ENCODE measurements around the gene LRRC18. TPM values are rescaled to one million over a fixed set of nuclear protein-coding genes. Genes with fewer than 3 reads are reported as not detected.

Gene LRRC18
- total and polyA plus RNA-seq, 2 donors from 2014 or later, result not detected

DNA sequence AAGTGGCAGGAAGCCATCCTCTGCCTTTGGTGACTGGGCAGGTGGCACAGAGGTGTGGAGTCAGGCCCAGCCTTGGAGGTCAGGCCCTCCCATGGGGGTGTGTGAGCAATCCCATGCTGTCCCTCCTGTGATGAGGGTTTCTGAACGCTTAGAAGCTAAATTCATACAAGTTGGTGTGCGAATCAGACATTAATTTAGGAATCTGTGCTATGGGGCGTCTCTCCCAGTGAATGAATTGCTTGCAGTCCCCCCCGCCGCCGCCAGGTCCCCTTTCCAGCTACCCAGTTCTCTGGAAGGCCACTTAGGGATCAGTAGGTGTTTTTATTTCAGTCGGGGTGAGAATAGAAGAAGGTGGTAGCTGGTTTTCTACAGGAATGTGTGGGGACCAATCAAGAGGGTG is 37.5 kb downstream of the LRRC18 start:
- no peaks in the 10 kb centered on the region for H3K36me3 ChIP-seq (ENCODE audit: control insufficient read depth in 2 of 3, insufficient read depth in 3 of 3, low read length in 3 of 3)
- intact Hi-C loops (cut with DNase I), result no loop called here
- H3K4me3 ChIP-seq (ENCODE audit: low read length in 3 of 3), result no peak overlapping the region
- H3K9ac ChIP-seq (ENCODE audit: low read length in 3 of 3), result no peak overlapping the region
- H3K9me3 ChIP-seq (ENCODE audit: control insufficient read depth in 2 of 3, insufficient read depth in 1 of 3, low read length in 3 of 3), result no peaks in the 10 kb centered on the region
- TF ChIP-seq, protein P1, sequence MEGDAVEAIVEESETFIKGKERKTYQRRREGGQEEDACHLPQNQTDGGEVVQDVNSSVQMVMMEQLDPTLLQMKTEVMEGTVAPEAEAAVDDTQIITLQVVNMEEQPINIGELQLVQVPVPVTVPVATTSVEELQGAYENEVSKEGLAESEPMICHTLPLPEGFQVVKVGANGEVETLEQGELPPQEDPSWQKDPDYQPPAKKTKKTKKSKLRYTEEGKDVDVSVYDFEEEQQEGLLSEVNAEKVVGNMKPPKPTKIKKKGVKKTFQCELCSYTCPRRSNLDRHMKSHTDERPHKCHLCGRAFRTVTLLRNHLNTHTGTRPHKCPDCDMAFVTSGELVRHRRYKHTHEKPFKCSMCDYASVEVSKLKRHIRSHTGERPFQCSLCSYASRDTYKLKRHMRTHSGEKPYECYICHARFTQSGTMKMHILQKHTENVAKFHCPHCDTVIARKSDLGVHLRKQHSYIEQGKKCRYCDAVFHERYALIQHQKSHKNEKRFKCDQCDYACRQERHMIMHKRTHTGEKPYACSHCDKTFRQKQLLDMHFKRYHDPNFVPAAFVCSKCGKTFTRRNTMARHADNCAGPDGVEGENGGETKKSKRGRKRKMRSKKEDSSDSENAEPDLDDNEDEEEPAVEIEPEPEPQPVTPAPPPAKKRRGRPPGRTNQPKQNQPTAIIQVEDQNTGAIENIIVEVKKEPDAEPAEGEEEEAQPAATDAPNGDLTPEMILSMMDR (IDR thresholded peaks at IDR 0.05; ENCODE audit: borderline replicate concordance, extremely low read depth, insufficient read depth), result no peak
- no peaks in the 10 kb centered on the region for H3K4me1 ChIP-seq (ENCODE audit: control insufficient read depth in 2 of 3, insufficient read depth in 2 of 3, low read depth in 1 of 3, low read length in 3 of 3)
- no peaks in the 10 kb centered on the region for H3K27me3 ChIP-seq (ENCODE audit: control insufficient read depth, insufficient read depth, low read length)
- H3K27ac ChIP-seq (ENCODE audit: low read depth in 2 of 2, low read length in 2 of 2), result no peak overlapping the region
- FAIRE-seq (no peak), DNase-seq (no peak)

DNA sequence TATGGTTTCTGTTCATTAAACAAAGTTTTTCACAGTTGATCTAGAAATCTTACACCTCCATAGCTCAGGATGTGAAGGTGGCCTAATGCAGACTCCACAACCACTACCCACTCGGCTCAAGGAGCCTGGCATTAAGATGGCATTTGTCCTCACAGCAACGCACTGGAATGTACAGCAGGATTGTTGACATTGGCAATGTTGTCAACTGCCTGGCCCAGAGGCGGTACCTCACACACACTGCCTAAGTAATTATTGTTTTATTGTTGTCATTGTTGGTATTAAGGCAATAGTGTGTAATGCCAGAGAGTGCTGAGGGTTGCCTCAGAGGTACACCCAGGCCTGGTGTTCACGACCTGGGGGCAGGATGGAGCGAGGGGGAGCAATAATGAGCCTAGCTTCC is 38.3 kb downstream of the LRRC18 start:
- no peaks in the 10 kb centered on the region for H3K9me3 ChIP-seq (ENCODE audit: control insufficient read depth in 2 of 3, insufficient read depth in 1 of 3, low read length in 3 of 3)
- H3K4me3 ChIP-seq (ENCODE audit: low read length in 3 of 3), result no peak overlapping the region
- TF ChIP-seq, protein P1 (IDR thresholded peaks at IDR 0.05; ENCODE audit: borderline replicate concordance, extremely low read depth, insufficient read depth), result no peak
- H3K27me3 ChIP-seq (ENCODE audit: control insufficient read depth, insufficient read depth, low read length), result no peaks in the 10 kb centered on the region
- FAIRE-seq (no peak), DNase-seq (peak in 2 of 5 donors; percentile 20 to 39)
- intact Hi-C loops (cut with DNase I), result no loop called here
- H3K4me1 ChIP-seq (ENCODE audit: control insufficient read depth in 2 of 3, insufficient read depth in 2 of 3, low read depth in 1 of 3, low read length in 3 of 3), result peaks cover 0 to 5% (median 4%) of the 10 kb centered on the region in 3 donors
- no peak overlapping the region for H3K27ac ChIP-seq (ENCODE audit: low read depth in 2 of 2, low read length in 2 of 2)
- no peak overlapping the region for H3K9ac ChIP-seq (ENCODE audit: low read length in 3 of 3)
- H3K36me3 ChIP-seq (ENCODE audit: control insufficient read depth in 2 of 3, insufficient read depth in 3 of 3, low read length in 3 of 3), result no peaks in the 10 kb centered on the region

DNA sequence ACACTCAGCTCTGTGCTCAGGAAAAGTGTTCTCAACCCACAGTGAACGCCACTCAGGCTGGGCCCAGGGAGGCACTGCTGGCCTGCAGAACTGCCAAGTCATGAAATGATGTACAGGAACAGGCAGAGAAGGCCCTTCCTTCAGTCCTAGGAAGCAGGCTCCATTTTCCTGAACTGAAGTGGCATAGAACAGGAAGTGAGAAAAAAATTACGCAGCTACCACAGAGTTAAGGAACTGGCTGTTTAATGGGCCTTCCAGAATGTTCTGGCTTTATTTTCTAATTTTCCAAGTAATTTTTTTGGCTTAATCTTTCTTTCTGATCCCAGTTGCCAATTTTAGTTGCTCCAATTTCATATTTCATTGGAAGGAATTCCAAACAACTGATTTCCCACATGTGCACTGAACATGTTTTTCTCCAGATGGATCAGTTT is 39.3 kb downstream of the LRRC18 start:
- no peaks in the 10 kb centered on the region for H3K36me3 ChIP-seq (ENCODE audit: control insufficient read depth in 2 of 3, insufficient read depth in 3 of 3, low read length in 3 of 3)
- intact Hi-C loops (cut with DNase I), result no loop called here
- no peaks in the 10 kb centered on the region for H3K27me3 ChIP-seq (ENCODE audit: control insufficient read depth, insufficient read depth, low read length)
- DNase-seq, result no peak
- H3K4me3 ChIP-seq (ENCODE audit: low read length in 3 of 3), result no peak overlapping the region
- FAIRE-seq, result no peak
- no peak overlapping the region for H3K9ac ChIP-seq (ENCODE audit: low read length in 3 of 3)
- TF ChIP-seq, protein P1 (IDR thresholded peaks at IDR 0.05; ENCODE audit: borderline replicate concordance, extremely low read depth, insufficient read depth), result no peak
- H3K9me3 ChIP-seq (ENCODE audit: control insufficient read depth in 2 of 3, insufficient read depth in 1 of 3, low read length in 3 of 3), result no peaks in the 10 kb centered on the region
- no peak overlapping the region for H3K27ac ChIP-seq (ENCODE audit: low read depth in 2 of 2, low read length in 2 of 2)
- H3K4me1 ChIP-seq (ENCODE audit: control insufficient read depth in 2 of 3, insufficient read depth in 2 of 3, low read depth in 1 of 3, low read length in 3 of 3), result peaks cover 0 to 5% (median 4%) of the 10 kb centered on the region in 3 donors

DNA sequence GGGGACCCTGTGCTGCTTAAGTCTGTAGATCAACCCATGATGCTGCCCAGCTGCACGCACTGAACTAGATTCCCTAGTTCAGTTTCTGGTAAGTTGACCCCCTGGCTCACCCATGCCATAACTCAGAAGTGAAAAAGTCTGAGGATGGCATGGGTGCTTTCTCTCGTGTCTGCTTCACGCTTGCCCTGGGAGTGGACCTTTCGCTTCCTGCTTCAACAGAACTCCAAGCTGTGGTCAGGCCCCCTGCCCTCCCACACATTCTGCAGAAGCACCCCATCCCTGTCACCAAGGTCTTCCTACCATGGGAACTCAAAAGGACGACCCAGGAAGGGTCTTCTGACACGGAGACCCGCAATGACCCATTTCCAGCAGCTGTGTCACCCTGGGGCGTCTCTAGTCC is 39.9 kb downstream of the LRRC18 start:
- TF ChIP-seq, protein P1 (IDR thresholded peaks at IDR 0.05; ENCODE audit: borderline replicate concordance, extremely low read depth, insufficient read depth), result no peak
- H3K9me3 ChIP-seq (ENCODE audit: control insufficient read depth in 2 of 3, insufficient read depth in 1 of 3, low read length in 3 of 3), result no peaks in the 10 kb centered on the region
- H3K27ac ChIP-seq (ENCODE audit: low read depth in 2 of 2, low read length in 2 of 2), result no peak overlapping the region
- no peak overlapping the region for H3K9ac ChIP-seq (ENCODE audit: low read length in 3 of 3)
- H3K4me1 ChIP-seq (ENCODE audit: control insufficient read depth in 2 of 3, insufficient read depth in 2 of 3, low read depth in 1 of 3, low read length in 3 of 3), result peaks cover 0 to 5% (median 4%) of the 10 kb centered on the region in 3 donors
- H3K36me3 ChIP-seq (ENCODE audit: control insufficient read depth in 2 of 3, insufficient read depth in 3 of 3, low read length in 3 of 3), result no peaks in the 10 kb centered on the region
- no peak for DNase-seq
- FAIRE-seq, result no peak
- intact Hi-C loops (cut with DNase I), result no loop called here
- H3K27me3 ChIP-seq (ENCODE audit: control insufficient read depth, insufficient read depth, low read length), result no peaks in the 10 kb centered on the region
- H3K4me3 ChIP-seq (ENCODE audit: low read length in 3 of 3), result no peak overlapping the region
